AG04449 (cell line): Measurements from ENCODE around the gene RXRB.

Experiments used
- CTCF ChIA-PET: fragments of 350-600 bp; formaldehyde crosslinking; extraction: SDS; loops from one replicate; lab custom pipeline; 2021; ENCODE audit warnings: antibody characterized with exemption; lab: Yijun Ruan, JAX
- POLR2A ChIA-PET: fragments of 400-600, 350-600 bp; formaldehyde crosslinking; extraction: SDS; loops from one replicate; lab custom pipeline; 2020; ENCODE audit warnings: antibody characterized with exemption, inconsistent platforms; lab: Yijun Ruan, JAX
- DNase-seq: peaks from one replicate; pipeline ENCODE4 v3.0.0-alpha.2; 2010; ENCODE audit warnings: low read depth, low spot score
- H3K4me3 ChIP-seq: 2 replicates; pipeline ENCODE4 v1.5.1; 2011; ENCODE audit warnings: low read depth, mild to moderate bottlenecking, control low read depth, low read length
- TF ChIP-seq, protein P1 (sequence below): IDR thresholded peaks from one replicate; pipeline ENCODE4 v1.5.1; 2011; ENCODE audit warnings: mild to moderate bottlenecking, moderate library complexity, low read length, control low read depth, inconsistent platforms; ENCODE audit not compliant: insufficient read depth; ENCODE audit errors: missing control alignments

Gene RXRB

DNA sequence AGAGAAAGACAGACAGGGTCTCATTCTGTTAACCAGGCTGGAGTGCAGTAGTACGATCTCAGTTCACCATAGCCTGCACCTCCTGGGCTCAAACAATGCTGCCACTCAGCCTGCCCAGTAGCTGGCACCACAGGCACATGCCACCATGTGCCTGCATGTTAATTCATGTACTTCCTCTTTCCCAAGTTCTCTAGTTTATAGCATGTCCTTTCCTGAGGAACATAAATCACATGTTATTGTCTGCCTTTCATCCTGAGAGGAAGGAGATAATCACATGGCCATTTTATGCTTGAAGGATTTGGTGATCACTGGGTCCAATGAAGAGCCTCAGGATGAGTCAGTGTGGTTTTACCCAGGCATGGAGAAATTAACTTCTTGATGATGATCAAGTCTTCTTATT lies 56.1 kb downstream of the RXRB start:
- no peak for DNase-seq
- H3K4me3 ChIP-seq, result no peak overlapping the region
- POLR2A ChIA-PET, result no interaction called here
- CTCF ChIA-PET, result interaction anchor here (9.9 kb wide), 1 partner anchor 15 kb away, joined by 83 read pairs; no protein-coding TSS in a partner anchor
- TF ChIP-seq, protein P1, sequence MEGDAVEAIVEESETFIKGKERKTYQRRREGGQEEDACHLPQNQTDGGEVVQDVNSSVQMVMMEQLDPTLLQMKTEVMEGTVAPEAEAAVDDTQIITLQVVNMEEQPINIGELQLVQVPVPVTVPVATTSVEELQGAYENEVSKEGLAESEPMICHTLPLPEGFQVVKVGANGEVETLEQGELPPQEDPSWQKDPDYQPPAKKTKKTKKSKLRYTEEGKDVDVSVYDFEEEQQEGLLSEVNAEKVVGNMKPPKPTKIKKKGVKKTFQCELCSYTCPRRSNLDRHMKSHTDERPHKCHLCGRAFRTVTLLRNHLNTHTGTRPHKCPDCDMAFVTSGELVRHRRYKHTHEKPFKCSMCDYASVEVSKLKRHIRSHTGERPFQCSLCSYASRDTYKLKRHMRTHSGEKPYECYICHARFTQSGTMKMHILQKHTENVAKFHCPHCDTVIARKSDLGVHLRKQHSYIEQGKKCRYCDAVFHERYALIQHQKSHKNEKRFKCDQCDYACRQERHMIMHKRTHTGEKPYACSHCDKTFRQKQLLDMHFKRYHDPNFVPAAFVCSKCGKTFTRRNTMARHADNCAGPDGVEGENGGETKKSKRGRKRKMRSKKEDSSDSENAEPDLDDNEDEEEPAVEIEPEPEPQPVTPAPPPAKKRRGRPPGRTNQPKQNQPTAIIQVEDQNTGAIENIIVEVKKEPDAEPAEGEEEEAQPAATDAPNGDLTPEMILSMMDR, result no peak
